WI38 (cell line): ENCODE measurements around the gene CYB561.

Experiments
- H3K4me3 ChIP-seq: 2 replicates; pipeline ENCODE4 v1.5.1; 2011; ENCODE audit warnings: low read depth, mild to moderate bottlenecking, control low read depth, low read length
- CTCF ChIP-seq: IDR thresholded peaks from 2 replicates; pipeline ENCODE4 v1.5.1; 2012; ENCODE audit warnings: low read depth, mild to moderate bottlenecking, control low read depth, low read length

The CYB561 gene

GRCh38 chr17:63445954-63446752, at the start of gene CYB561:
Gene CYB561 (minus strand): TSS chr17:63446306. CDS start chr17:63437547, 8,759 bp downstream.
- H3K4me3 ChIP-seq, result peak within 1 kb of the TSS; percentile 37
- peak; percentile 29 for TF ChIP-seq CTCF

- no peak overlapping the region for H3K4me3 ChIP-seq
Observed at GRCh38 chr17:63495491-63495890, 49.4 kb upstream of the CYB561 start.

GRCh38 chr17:63494300-63494928, 48.3 kb upstream of the CYB561 start:
- no peak overlapping the region for H3K4me3 ChIP-seq
- TF ChIP-seq CTCF, result no peak

More at GRCh38 chr17:63495491-63495890, 49.4 kb upstream of the CYB561 start:
- TF ChIP-seq CTCF, result no peak

GRCh38 chr17:63493411-63493810, 47.3 kb upstream of the CYB561 start:
- TF ChIP-seq CTCF, result no peak
- H3K4me3 ChIP-seq, result no peak overlapping the region

GRCh38 chr17:63492940-63493339, 46.8 kb upstream of the CYB561 start:
- H3K4me3 ChIP-seq, result no peak overlapping the region
- TF ChIP-seq CTCF, result no peak

GRCh38 chr17:63491977-63492618, 46.0 kb upstream of the CYB561 start:
- no peak for TF ChIP-seq CTCF

GRCh38 chr17:63491413-63491812, 45.3 kb upstream of the CYB561 start:
- TF ChIP-seq CTCF, result no peak
- no peak overlapping the region for H3K4me3 ChIP-seq

More at GRCh38 chr17:63491977-63492618, 46.0 kb upstream of the CYB561 start:
- no peak overlapping the region for H3K4me3 ChIP-seq
